HG03060 (cell line): Measurements from ENCODE around the gene SAMM50.

Experiments
- ATAC-seq: cut with Tn5 transposase; IDR thresholded peaks from one replicate; pipeline ENCODE4 v1.9.1; 2021; ENCODE audit warnings: low read depth, moderate number of reproducible peaks; ENCODE audit not compliant: unreplicated experiment

The SAMM50 gene

DNA sequence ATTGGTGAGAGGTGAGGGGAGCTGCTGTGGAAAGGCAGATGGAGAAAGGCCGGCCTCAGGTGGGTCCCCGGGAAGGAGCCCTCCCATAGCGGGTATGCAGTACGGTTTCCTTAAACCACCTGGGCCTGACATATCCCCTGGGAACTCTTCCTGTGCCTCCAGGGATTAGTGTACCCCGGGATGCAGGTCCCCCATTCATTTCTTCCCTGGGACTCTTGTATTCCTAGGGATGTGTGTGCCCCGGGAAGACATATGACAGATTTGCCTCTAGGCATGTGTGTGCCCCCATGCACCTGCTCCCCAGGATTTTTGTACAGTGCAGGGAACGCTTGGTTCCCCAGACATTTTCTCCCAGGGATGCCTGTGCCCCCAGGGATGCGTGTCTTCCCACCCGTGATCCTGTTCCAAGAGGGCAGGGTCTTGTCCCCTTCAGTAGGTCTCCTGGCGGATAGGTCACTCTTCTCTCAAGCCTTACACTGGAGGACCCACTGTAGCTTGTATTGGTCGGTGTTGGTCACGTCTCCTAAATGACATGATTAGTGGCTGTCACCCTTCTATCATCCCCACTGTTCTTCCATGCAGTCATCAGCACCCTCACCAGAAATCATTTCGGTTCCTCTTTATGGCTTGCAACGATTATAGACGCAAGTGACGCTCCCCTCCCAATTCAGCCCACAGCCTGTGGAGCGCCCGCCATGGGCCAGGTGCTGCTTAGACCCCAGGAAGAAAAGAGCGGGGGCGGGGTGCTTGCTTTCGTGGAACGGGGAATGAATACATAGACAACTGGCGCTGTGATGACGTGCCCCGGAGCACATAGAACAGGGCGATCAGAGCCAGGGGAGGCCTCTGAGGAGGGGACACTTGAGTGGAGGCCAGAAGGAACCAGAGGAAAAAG lies 70.2 kb downstream of the SAMM50 start:
- ATAC-seq, result peak; percentile 41

DNA sequence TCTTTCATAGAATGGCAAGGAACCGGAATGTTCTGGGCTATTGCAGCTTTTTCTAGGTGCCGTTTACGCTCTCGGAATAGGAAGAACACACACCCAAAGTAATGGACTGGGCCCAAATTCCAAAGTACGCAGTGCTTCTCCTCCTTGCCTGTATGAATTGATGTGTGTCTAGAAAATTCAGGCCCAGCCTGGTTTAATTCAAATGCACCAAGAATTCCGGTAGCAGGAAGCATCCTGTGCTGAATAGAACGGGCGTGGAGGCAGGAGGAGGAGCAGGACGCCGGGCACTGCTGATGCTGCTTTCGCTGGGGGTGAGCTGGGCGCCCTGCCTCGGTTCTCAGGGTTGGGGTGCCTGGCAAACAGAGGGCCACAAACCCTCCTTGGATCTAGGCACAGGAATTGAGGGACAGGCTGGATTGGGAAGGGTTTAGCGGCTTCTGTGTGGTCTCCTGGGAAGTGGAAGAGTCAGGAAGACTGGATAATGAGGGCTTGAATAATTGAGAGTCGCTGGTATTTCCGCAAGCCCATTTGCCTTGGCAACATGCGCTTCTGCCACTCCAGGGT lies 70.9 kb downstream of the SAMM50 start:
- no peak for ATAC-seq

DNA sequence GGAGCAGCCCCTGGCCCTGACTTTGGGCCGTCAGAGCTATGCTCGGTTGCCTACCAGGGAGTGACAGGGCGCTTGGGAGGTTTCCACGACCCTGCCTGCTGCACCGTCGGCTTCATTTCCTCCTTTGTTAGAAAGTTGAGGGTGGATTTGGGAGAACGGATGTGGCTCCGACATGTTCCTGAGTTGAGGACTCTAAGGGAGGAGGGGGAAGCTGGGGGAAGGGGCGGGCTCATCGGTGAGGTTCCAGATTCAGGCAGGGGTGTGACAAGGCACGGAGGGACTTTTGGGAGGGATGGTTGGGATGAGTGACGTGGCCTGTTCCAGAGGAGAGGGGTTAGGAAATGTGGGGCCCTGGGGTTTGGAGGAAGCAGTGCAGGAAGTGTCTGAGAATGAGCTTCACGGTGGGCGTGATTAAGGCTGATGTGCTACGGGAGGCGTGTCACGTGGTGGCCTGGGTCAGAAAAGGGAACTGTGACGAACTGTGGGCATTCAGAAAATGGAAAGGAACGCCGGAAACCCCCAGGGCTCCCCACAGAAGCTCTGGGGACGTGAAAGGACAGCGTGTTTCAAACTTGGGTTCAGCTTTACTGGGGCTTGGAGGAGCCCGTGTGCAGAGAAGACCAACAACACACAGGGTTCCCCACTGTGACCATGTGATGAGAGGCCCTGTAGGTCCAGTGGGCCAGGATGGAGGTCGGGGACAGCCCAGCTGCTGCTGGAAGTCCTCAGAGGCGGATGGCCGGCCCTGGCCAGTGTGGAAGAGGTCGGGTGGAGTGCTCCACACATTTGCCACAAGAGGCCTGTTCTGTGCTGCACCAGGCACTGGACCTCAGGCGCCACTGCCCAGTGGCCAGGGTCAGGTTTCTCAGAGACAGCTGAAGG lies 71.6 kb downstream of the SAMM50 start:
- no peak for ATAC-seq

DNA sequence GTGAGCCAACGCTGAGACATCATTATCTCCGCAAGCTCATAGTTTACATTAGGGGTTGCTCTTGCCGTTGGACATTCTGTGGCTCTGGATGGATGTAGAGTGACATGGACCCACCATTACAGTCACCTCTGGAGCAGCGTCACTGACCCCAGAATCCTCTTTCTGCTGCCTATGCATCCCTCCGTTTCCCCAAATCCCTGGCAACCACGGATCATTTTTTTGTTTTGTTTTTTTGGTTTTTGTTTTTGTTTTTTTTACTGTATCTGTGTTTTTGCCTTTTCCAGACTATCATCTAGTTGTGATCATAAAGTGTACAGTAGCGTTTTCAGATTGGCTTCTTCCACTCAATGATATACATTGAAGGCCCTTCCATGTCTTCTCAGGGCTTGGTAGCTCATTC lies 72.8 kb downstream of the SAMM50 start:
- no peak for ATAC-seq

DNA sequence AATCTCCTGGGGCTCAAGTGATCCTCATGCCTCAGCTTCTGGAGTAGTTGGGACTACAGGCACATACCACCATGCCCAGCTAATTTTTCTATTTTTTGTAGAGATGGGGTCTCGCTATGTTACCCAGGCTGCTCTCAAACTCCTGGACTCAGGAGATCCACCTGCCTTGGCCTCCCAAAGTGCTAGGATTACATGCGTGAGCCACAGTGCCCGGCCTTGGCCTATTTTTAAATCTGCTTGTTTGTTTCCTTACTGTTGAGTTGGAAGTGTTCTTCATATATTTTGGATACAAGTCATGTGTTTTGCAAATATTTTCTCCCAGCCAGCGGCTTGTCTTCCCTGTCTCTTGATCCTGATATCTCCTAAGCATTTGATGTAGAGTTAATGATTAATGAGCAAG lies 73.8 kb downstream of the SAMM50 start:
- no peak for ATAC-seq

DNA sequence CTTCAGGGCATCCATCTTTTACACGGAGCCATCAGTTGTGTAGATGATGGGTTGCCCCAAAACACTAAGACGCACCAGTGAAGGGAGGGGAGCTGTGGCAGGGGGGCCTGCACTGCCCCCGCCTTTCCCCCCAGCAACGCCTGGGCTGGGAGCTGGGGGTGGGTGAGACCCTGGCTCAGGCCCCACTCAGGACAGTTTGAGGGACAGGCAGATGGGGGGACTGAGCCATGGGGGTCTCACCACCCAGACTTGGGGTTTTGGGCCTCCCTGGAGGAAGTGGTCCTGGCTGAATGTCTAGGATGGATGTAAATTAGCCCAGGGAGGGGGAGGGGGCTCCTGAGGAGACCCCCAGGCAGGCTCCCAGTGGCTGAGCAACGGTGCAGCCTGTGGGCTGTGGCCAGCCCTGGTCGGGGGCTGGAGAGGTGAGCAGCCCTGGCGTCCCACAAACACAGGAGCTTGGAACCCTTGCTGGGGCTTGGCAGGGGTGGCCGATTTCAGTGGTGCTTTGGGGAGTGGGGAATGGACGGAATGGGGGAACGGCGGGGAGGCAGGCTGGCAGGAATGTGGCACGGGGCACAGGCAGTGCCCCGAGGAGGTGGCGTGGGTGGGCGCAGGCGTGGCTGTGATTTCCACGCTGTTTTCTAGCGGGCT lies 74.9 kb downstream of the SAMM50 start:
- no peak for ATAC-seq

DNA sequence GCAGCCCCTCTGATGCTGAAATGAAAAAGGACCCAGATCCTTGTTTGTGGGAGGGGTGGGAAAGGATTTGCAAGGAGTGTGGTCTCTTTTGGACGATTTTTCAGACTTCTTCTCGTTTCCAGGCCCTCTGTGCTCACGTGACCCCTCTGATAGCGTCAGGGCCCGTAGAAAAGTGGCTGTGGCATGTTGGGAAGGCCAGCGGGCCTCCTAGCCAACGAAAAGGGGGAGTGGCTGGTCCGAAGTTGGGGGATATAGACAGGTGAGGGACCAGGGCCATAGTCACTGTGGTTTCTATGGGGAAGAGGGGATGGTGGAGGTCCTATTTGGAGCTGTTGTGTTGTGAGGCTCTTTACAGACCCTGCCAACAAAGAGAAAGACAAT lies 75.5 kb downstream of the SAMM50 start:
- no peak for ATAC-seq

DNA sequence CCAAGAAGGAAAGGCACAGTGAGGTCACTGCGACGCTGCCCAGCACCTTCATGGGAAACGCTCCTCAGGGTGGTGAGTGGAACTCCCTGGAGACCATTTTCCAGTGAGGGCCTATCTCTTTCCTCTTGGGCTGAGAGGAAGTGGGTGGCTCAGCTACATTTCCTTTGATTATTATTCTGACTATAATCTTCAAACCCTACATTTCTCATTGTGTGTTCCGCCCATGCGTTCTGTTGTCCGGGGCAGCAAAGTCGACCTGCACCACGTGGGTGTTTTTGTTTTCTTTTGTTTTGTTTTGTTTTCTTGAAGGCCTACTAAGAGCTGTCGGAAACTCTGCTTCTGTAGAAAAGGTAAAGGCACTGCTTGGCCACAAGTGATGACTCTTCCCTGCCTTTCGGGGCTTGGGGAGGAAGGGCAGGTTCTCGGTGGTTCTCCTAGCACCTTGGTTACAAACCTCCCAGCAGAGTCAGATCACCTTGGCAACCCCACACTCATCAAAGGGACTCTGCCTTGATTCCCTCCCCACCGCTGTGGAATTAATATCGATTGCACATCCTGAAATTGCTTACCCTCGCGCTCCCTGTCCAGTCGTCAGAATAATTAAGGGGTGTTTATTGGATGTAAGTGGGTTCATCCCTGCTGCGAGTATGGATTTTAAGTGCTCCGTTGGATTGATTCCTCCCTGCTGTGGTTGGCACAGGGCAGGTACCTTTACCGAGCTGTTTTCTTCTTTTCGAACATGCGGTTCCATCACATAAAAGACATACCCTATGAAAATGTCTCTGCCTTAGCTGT lies 76.1 kb downstream of the SAMM50 start:
- ATAC-seq, result no peak

DNA sequence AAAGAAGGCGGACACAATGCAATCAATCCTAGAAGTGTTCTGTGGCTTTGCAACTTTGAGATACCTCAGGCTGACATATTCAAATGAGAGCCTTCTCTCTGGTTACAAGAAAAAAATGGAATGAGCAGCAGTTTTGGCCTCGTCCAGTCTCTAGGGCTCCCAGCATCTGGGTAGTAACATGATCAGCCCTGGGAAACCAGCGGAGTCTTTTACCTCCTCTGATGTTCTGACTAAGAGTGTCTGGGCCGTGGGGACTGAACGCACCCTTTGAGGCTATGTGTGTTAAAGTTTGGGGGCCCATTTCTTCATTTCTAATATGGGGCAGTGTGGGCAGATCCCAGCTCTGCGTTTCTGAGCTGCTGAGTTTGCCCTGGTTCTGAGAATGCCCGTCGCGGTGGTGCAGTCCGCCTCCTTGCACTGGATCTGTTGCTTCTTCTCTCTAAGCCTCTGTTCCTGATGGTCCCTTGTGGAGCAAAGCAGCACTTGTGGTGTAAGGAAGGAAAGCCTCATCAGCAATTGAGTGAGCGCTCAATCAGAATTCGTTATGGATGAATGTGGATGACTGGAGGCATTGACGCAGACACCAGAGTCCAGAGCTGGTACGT lies 77.0 kb downstream of the SAMM50 start:
- no peak for ATAC-seq

DNA sequence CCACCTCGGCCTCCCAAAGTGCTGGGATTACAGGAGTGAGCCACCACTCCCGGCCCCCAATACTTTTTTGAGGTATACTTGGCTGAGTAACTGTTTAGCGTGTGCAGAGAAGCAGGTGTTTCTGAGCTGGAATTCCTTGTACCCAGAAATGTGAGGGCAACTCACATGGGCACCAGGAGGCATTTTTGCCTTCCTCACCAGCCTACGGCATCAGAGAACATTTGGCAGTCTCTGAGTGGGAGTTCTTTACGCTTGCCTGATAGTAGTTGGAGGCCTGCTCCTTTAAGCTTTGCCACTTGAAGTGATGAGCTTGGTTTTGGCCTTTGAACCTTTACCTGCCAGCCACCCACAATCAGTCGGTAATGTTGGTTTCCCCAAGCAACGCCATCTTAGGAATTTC lies 78.0 kb downstream of the SAMM50 start:
- no peak for ATAC-seq

DNA sequence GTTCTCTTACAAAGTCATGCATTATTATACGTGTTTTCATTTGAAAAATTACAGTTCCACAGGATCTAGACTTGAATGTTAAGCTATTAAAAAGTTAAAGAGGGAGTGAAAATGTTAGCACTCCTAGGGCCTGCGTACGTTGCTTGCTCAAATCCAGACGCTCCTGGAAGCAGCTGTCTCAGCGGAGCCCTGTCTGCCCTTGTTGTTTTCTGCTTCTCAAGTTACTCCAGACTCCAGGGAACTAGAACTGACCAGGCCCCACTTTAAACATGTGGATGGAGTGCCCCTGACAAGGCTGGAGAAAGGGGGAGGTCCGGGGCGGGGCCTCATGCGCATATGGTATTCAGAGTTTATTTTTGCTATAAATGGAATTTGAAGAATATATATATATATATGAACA lies 78.5 kb downstream of the SAMM50 start:
- ATAC-seq, result no peak

DNA sequence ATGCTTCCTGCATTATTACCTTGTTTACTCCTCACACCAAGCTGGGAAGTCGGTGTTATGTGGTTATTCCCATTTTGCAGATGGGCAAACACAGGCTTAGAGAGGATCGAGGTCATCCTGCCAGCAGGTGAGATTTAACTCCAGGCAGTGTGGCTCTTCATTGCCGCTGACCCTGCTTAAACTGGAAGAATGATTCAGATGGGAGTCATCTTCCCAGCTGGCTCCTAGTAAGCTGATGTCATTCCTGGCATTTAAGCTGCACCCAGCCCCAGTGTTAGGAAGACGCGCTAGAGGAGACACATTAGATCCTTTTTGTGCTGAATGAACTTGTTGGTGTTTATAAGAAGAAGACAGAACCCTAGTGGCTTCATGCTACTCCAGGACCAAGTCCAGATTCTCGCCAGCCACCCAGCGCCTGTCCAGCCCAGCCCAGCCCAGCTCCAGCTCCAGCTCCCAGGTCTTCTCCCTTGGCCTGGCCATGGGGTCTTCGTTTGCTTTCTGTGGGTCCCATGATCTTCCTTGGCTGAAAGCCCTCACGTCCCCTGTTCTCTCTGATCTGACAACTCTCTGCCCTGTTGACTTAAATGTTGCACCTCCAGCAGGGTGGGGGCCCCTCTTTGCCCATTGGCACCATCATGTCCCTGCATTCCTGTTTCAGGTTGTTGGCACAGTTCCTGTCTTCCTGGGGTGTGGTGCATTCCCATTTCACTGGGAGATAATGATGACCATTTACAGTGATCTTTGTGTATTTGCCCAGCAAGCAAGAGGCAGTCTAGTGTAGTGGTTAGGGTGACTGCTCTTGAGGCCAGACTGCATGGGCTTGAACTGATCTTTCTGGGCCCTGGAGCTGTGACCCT lies 82.5 kb downstream of the SAMM50 start:
- ATAC-seq, result no peak

DNA sequence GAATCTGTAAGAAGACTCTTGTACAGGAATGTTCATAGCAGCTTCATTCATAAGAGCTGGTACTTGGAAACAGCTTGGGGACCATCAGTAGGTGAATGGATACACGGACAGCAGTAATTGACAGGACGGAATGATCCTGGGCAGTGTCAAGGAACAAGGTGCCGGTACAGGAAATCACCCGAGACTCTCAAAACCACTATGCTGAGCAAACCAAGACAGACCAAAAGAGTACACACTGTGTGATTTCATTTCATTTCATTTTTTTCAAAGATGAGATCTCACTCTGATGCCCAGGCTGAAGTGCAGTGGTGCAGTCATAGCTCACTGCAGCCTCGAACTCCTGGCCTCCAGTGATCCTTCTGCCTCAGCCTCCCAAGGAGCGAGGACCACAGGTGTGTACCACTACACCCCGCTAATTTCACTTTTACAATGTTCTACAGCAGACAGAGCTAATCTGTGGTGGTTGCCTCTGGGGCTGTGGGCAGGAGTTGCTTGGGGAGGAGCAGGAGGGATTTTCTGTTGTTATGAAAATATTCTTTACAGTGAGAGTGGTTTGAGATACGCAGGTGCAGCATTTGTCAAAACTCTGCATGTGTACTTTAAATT lies 84.4 kb downstream of the SAMM50 start:
- no peak for ATAC-seq

DNA sequence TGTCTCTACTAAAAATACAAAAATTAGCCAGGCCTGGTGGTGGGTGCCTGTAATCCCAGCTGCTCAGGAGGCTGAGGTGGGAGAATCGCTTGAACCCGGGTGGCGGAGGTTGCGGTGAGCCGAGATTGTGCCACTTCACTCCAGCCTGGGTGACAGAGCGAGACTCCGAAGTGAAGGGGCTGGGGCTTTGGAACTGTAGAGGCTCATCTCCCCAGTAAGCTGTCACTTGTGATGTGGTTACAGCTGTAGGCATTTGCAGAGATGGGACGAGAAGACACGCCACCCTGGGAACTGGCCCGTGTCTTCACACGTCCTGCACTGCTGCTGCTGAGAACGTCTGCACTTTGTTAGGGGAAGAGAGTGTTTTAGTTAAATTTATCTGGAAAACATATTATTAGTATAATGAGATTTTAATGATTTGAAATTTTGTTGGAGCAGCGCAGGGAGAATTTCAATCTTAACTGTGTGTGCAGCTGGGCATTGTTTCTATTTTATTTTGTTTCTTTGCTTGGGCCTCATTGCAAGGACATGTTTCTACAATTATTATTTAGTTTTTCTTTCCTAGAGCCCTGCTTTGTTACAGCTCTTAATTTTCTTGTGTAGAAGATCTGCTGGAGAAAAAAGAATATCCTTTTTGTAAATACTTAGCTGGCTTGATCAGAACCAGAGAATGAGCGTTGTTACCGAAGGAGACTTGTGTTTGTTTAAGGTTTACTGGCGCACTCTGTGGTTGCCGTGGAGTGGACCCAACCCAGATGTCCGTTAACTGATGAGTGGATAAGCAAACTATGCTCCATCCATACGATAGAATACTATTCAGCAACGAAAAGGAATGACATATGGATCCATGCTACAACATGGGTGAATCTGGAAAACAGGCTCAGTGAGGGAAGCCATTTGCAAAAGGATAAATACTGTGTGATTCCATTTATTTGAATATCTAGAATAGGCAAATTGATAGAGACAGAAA lies 87.3 kb downstream of the SAMM50 start:
- ATAC-seq, result no peak

DNA sequence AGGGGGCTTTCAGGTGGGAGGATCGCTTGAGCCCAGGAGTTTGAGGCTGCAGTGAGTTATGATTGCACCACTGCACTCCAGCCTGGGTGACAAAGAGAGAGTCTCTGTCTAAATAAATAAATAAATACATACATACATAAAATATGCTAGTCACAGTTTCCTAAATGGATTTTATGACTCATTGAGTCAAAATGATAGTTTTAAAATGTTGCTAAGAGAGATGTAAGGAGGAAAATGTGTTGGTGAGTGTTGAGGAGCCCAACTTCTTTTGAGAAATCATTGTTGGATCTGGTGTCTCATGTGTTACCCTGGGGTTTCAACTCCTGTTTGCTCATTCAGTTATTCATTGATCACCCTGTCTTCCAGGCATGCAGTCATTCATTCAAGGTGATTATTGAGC lies 89.9 kb downstream of the SAMM50 start:
- ATAC-seq, result no peak
